ENCODE measurements around the gene OR2AE1. TPM values are rescaled to one million over a fixed set of nuclear protein-coding genes. Genes with fewer than 3 reads are reported as not detected.

Gene OR2AE1
- polyA plus RNA-seq, 1 donor from 2014 or later, result not detected

GRCh38 chr7:99840136-99840869, 36.5 kb downstream of the OR2AE1 start:
- H3K27ac ChIP-seq (ENCODE audit: low read length), result no peak overlapping the region
- H3K79me2 ChIP-seq (replicated peaks; ENCODE audit: insufficient read depth, low read length), result no peaks in the 10 kb centered on the region
- H3K36me3 ChIP-seq (ENCODE audit: insufficient read depth, low read length), result no peaks in the 10 kb centered on the region
- no peaks in the 10 kb centered on the region for H3F3A ChIP-seq (ENCODE audit: insufficient read depth, low read length, poor library complexity, severe bottlenecking)
- TF ChIP-seq MXI1 (conservative IDR thresholded peaks at IDR 0.05; ENCODE audit: poor library complexity, severe bottlenecking), result no peak
- no peak for TF ChIP-seq RAD21 (conservative IDR thresholded peaks at IDR 0.05)
- TF ChIP-seq REST (IDR thresholded peaks at IDR 0.05; ENCODE audit: borderline replicate concordance), result no peak
- TF ChIP-seq EZH2 (IDR thresholded peaks at IDR 0.05; ENCODE audit: borderline replicate concordance, insufficient read depth, low read length, poor library complexity, severe bottlenecking), result no peak
- TF ChIP-seq POLR2AphosphoS5 (IDR thresholded peaks at IDR 0.05), result no peak
- TF ChIP-seq EP300 (conservative IDR thresholded peaks at IDR 0.05; ENCODE audit: poor library complexity, severe bottlenecking), result no peak
- no peak for TF ChIP-seq TAF1 (IDR thresholded peaks at IDR 0.05; ENCODE audit: low read depth)
- H3K4me3 ChIP-seq (ENCODE audit: low read length), result no peak overlapping the region
- H3K9me3 ChIP-seq (ENCODE audit: low read length), result no peaks in the 10 kb centered on the region
- no peaks in the 10 kb centered on the region for H3K27me3 ChIP-seq (ENCODE audit: insufficient read depth, low read depth, low read length)
- no peak overlapping the region for H3K9ac ChIP-seq (ENCODE audit: low read length)
- H4K20me1 ChIP-seq (ENCODE audit: insufficient read depth), result no peaks in the 10 kb centered on the region
- no peak overlapping the region for H2AFZ ChIP-seq (ENCODE audit: low read depth, low read length)
- H3K4me2 ChIP-seq (ENCODE audit: low read length), result no peak overlapping the region
- no peaks in the 10 kb centered on the region for H3K9me2 ChIP-seq (ENCODE audit: insufficient read depth, low read length)

GRCh38 chr7:99839287-99840021, 37.4 kb downstream of the OR2AE1 start:
- H4K20me1 ChIP-seq (ENCODE audit: insufficient read depth), result no peaks in the 10 kb centered on the region
- no peak overlapping the region for H3K4me2 ChIP-seq (ENCODE audit: low read length)
- TF ChIP-seq REST (IDR thresholded peaks at IDR 0.05; ENCODE audit: borderline replicate concordance) (no peak), SMC3 (conservative IDR thresholded peaks at IDR 0.05; ENCODE audit: poor library complexity) (no peak), EP300 (conservative IDR thresholded peaks at IDR 0.05; ENCODE audit: poor library complexity, severe bottlenecking) (no peak)
- no peaks in the 10 kb centered on the region for H3F3A ChIP-seq (ENCODE audit: insufficient read depth, low read length, poor library complexity, severe bottlenecking)
- H3K79me2 ChIP-seq (replicated peaks; ENCODE audit: insufficient read depth, low read length), result no peaks in the 10 kb centered on the region
- no peak overlapping the region for H2AFZ ChIP-seq (ENCODE audit: low read depth, low read length)
- H3K4me3 ChIP-seq (ENCODE audit: low read length), result no peak overlapping the region
- no peaks in the 10 kb centered on the region for H3K27me3 ChIP-seq (ENCODE audit: insufficient read depth, low read depth, low read length)
- no peaks in the 10 kb centered on the region for H3K9me3 ChIP-seq (ENCODE audit: low read length)
- no peak overlapping the region for H3K9ac ChIP-seq (ENCODE audit: low read length)
- no peak overlapping the region for H3K27ac ChIP-seq (ENCODE audit: low read length)
- no peaks in the 10 kb centered on the region for H3K9me2 ChIP-seq (ENCODE audit: insufficient read depth, low read length)
- no peaks in the 10 kb centered on the region for H3K36me3 ChIP-seq (ENCODE audit: insufficient read depth, low read length)

Measured in neural cell (in vitro differentiated cells).